Ishikawa (cell line): Measurements from ENCODE around the gene CCDC194.

Source experiments
- CEBPB ChIP-seq: IDR thresholded peaks from 2 replicates; pipeline ENCODE4 v1.6.1; 2012
- CREB1 ChIP-seq: IDR thresholded peaks from 2 replicates; pipeline ENCODE4 v1.6.1; 2012; ENCODE audit warnings: low read depth
- EGR1 ChIP-seq: IDR thresholded peaks from 2 replicates; pipeline ENCODE4 v1.6.1; 2012
- EP300 ChIP-seq: IDR thresholded peaks from 2 replicates; pipeline ENCODE4 v1.6.1; 2012; ENCODE audit warnings: borderline replicate concordance
- FOXM1 ChIP-seq: IDR thresholded peaks from 2 replicates; pipeline ENCODE4 v1.6.1; 2012; ENCODE audit warnings: low read depth, borderline replicate concordance
- MAX ChIP-seq: IDR thresholded peaks from 2 replicates; pipeline ENCODE4 v1.6.1; 2012
- NFIC ChIP-seq: IDR thresholded peaks from 2 replicates; pipeline ENCODE4 v1.6.1; 2012
- RAD21 ChIP-seq: IDR thresholded peaks from 2 replicates; pipeline ENCODE4 v1.6.1; 2012; ENCODE audit warnings: low read depth
- REST ChIP-seq: IDR thresholded peaks from 2 replicates; pipeline ENCODE4 v1.6.1; 2012; ENCODE audit warnings: low read depth, mild to moderate bottlenecking
- TAF1 ChIP-seq: IDR thresholded peaks from 2 replicates; pipeline ENCODE4 v1.6.1; 2012; ENCODE audit warnings: low read depth, mild to moderate bottlenecking
- TCF12 ChIP-seq: IDR thresholded peaks from 2 replicates; pipeline ENCODE4 v1.6.1; 2012; ENCODE audit warnings: low read depth
- TEAD4 ChIP-seq: IDR thresholded peaks from 2 replicates; pipeline ENCODE4 v1.6.1; 2012
- YY1 ChIP-seq: IDR thresholded peaks from 2 replicates; pipeline ENCODE4 v1.6.1; 2012; ENCODE audit warnings: low read depth

GRCh38 chr19:17414097-17414496, 20.1 kb upstream of the CCDC194 start:
- TF ChIP-seq MAX (no peak), YY1 (no peak), TEAD4 (no peak), EP300 (no peak), RAD21 (no peak), TCF12 (no peak), CREB1 (no peak), REST (no peak), NFIC (no peak), TAF1 (no peak), EGR1 (no peak), FOXM1 (no peak), CEBPB (no peak)
